GM19043 (cell line): ENCODE data around the gene ENG.
"Not testable (repeated sequence)": the region's sequence is repeated elsewhere in the genome, so short reads cannot be mapped to it uniquely, and the experiment has no call there.

Source experiments
- ATAC-seq: cut with Tn5 transposase; IDR thresholded peaks from one replicate; pipeline ENCODE4 v1.9.1; 2021; ENCODE audit warnings: low read depth; ENCODE audit not compliant: unreplicated experiment

The ENG gene

DNA sequence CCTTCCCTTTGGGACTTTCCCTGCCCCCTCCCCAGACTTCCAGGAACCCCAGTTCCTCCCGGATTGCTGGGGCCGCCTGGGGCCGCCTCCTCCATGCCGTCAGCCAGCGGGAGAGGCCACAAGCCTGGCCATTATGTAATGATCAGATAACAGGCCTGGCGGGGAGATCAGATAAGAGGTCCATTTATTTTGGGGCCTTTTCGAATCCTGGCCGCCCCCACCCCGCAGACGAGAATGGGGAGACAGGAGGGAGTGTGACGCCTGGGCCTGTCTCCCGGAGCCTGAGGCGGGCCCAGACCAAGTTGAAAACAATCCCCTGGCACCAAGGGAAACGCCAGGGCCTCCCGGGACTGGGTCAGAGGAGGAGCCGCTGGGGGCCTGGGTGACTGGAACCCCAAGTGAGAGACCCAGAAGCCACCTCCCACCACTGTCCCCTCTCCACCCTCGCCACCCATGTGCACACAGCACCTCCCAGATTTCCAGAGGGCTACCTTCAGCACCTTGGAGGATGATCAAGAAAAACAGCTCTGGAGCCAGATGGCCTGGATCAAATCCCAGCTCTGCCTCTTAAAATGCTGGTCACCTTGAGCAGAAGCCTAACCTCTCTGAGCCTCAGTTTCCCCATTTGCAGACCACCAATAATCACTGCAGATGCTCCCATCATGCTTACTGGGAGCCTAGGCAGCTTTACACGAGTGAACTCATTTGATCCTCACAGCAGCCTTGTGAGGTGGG, 7.8 kb downstream of the ENG start:
- ATAC-seq = no peak

DNA sequence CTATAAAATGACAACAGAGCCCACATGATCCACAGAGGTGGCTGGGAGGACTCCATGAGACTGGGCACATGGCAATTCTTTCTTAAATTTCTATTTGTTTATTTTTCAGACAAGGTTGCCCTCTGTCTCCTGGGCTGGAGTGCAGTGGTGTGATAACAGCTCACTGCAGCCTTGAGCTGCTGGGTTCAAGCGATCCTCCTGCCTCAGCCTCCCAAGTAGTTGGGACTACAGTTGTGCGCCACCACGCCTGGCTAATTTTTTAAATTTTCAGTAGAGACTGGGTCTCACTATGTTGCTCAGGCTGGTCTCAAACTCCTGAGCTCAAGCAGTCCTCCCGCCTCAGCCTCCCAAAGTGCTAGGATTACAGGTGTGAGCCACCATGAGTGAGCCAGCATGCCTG, 8.8 kb downstream of the ENG start:
- not testable (repeated sequence) for ATAC-seq

DNA sequence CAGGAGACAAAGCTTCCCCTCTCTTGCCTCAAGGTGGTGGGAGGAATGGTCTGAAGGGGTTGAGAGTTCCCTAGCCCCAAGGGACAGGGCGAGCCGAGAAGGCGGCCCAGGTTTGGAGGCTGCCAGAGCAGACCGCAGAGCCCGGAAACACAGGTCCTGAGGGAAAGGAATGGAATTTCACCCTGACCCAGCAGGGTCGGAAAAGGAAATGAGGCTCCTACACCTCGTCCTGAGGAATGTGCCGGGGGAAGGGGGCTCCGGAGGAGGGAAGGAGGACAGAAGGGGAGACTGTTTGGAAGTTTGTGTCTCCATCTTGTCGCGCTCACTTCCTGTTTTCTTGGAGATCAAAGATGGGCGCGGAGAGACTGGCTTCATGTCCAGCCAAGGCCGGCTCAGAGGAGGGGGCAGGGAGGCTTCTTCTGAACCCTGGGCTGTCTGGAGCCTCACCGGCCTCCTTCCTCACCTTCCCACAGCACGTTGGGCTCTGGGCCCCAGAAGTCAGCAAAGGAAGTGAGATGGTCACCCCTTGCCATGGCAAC, 9.6 kb downstream of the ENG start:
- ATAC-seq = no peak

DNA sequence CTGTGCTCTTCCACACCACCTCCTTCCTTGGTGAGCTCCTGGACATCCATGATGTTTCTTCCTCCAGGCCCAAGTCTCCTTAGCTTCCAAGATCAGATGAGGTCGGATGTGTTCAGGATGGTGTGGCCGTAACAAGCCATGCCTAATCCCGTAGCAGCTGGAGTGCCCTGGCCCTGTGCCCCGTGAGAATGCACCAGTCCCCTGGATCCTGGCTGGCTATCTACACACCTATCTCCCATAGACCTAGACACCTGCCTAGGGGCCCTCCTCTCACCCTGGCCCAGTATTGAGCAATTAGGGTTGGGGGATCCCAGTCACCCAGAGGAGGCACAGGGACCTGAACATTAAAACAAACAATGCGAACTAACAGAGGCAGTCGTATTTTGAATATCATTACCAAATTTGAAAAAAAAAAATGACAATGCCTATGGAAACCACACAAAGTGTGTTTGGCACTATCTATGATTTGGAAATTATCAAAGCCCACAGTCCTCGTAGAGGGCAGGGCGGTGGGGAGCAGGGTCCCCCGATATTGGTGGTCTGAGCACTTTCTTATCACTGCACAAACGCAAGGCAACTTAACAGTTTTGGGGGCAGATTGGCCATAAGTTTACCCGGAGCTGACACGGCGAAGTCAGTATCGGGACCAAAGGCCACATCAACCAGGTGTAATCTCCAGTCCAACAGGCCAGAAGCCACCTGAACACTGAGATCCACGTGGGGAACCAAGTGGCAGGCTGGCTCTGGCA, 13.2 kb downstream of the ENG start:
- ATAC-seq = no peak

DNA sequence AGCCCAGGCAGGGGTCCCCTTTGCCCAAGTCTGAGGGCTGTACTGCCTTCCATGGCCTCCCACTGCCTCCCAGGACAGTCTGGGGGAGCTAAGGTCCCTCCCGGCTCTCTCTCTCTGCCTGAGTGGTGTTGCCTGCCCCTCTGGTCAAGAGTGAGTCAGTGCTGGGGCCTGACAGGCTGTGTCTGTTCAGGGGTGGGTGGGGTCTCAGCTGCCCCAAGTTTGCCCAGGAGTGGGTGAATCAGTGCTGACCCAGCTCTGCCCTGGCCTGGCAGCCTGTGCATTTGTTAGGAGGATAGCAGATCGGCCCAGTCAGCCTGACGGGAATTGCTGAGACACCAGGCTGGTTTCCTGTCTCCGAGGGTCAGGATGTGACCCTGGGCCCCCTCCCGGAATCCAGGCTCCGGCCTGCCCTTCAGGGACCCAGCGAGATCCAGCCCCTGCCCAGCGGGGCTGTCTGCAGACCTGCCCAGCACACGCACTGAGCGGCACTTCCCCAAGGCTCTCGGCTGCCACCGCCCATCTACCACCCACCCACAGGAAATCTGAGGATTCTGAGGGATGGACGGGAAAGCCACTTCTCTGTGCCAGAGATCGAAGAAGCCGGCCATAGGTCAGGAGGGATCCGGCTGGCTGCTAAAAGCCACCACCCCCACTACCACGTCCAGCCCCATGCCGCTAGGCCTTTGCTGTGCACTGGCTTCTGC, 15.9 kb downstream of the ENG start:
- ATAC-seq = no peak

DNA sequence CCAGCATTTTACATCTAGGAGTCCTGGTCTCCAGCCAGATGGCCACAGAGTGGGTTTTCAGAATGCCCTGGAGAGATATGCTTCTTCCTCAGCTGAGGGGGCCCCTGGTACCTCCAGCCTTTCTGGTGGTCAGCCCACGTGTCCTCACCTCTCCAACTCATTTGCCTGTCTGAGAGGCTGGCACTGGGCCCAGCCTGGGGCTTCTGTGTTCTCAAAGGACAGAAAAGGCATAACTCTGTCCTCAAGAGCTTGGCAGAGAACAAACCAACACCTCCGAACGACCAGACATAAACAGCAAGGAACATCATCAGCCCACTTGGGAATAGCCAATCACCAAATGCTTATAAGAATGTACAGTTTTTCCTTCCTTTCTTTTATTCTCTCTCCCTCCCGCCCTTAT, 17.1 kb downstream of the ENG start:
- ATAC-seq = no peak

DNA sequence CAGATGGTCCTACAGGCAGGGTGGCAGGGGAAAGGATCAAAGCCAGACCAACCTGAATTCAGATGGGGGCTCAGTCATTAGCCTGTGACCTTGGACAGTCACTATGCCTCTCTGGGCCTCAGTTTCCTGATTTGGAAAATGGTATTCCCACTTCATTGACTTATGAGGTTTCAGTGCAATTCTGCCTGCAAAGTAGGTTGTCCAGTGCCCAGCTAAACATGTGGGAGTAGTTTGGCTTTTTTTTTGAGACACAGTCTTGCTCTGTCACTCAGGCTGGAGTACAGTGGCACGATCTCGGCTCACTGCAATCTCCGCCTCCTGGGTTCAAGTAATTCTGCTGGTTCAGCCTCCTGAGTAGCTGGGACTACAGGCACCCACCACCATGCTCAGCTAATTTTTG, 17.9 kb downstream of the ENG start:
- ATAC-seq = not testable (repeated sequence)

DNA sequence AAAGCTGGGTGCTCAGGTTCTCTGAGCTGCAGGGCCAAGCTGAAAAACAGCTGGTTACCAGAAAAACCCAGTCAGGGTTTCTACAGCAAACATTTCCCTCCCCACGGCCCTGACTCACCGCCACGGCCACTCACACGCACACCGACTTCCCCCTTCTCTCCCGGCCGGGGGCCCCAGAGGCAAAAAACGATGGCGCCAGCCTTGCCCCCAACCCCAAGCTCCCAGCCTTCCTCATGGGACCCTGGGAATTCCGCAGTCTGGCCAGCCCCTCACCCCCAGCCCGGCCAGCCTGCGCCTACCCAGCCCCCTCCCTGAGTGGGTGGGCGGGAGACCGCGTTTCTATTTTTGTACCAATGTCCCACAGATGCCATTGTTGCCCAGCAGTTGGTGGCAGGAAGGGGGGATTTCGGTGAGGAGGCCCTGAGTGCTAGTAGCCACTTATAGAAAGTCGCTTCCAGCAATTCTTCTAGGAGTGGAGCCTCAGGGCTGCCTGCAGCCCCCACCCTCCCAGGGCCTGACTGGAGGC, 18.4 kb downstream of the ENG start:
- no peak for ATAC-seq

DNA sequence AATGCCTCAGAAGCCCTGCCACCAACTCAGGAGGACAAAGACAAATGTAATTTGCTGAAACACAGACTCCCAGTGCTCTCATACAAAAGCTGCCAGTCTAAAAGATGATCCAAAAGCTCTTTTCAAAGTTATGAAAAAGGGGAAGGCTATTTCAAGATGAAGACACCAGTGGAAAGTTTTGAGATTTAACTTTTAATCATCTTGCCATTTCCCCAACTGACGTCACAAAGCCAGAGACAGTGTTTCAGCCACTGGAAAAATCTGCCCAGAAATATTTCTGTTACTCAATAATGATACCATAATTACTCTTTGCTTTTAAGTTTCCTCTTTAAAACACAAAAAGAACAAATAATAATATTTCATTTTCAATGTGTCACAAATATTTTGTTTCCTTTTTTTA, 20.9 kb downstream of the ENG start:
- no peak for ATAC-seq

DNA sequence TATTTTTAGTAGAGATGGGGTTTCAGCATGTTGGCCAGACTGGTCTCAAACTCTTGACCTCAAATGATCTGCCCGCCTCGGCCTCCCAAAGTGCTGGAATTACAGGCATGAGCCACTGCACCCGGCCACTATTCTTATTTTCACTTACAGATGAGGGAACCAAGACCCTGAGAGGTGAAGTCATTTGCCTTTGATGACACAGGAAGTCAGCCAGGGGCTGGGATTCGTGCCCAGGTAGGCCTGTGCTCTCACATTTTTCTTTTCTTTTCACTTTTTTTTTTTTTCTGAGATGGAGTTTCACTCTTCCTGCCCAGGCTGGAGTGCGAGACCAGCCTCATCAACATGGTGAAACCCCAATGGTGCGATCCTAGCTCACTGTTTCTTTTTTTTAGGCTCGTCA, 22.2 kb downstream of the ENG start:
- ATAC-seq = no peak

DNA sequence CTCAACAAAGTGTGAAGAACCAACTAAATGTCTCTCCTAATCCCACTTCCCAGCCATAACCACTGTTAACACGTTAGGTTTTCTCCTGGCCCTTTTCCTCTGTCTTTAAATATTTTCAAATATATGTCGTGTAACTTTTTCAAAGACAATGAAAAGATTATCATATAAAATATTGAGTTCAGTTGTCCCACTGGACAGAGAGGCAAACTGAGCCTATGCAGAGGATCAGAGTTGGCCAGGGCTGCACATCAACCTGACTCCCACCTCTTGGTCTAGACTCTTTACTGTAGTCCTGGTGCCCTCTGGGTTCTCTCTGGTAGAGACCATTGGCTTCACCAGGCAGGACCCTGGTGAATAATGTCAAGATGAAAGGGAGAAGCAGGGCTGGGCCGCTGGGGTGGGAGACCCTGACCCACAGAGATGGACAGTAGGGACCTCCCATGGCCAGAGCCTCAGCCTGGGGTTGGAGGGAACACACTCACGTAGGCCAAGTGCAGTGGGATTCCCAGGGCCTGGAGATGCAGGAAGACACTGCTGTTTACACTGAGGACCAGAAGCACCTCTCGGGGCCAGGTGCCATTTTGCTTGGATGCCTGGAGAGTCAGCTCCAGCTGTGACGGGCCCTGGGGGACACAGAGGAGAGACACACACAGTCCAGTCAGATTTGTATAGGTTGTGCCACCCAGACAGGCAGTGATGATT, 25.1 kb downstream of the ENG start:
- ATAC-seq = no peak

DNA sequence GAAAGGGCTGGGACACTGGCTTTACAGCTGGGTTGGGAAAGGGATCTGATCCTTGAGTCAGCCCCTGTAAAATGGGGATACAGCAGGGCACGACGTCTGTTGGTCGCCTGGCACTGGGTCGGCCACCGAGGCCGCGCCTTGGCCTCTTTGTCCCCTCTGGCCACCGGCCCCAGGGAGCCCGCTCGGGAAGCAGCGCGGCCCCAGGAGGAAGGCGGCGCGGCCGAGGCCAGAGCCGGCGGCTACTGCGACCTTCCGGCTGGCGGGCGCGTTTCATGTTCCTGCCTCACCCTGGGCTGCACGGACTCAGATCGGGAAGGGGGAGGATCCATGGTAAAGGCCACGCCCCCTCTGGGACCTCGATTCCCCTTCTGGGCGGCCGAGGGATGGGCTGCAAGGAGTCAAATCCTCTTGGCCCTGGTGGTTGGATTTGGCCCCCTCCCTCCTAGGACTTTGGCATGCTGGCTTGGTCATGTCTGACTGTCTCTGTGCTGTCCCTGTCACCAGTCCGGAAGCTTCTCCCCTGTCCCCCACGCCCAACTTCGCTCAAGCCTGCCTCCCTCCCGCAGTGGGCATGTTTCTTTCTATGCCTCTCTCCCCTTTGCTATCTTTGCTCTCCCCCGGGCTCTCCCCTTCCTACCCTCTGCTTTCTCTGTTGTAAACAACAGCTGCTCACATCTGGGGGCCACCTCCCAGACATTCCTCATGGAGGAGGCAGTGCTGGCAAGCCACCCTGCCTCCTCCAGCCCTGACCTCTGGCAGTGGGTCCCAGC, 26.0 kb downstream of the ENG start:
- no peak for ATAC-seq

DNA sequence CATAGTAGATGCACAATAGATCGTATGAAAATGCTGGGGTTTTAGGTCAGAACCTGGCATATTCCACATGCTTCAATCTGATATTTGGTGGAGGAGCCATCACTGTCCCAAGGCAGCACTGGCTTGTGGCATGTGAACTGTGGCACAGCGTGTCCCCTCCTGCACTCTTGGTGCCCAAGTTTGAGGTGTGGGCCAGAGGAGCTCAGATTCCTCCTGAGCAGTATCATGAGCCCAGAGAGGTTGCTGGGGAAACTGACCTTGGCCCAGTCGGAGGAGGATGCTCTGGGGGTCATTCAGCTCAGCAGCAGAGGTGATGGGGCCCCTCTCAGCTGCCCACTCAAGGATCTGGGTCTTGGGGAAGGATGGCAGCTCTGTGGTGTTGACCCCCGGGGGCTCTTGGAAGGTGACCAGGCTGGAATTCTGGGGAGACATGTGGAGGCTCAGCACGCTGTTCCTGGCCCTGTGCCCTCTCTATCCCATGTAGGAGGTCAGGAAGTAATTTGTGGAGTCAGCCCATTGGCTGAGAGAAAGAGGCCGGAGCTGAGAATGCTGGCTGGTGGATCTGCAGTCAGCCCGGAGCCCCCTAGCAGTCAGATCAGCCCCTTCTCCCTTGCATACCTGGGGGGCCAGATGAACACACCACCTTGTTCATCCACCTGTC, 28.1 kb downstream of the ENG start:
- ATAC-seq = no peak

DNA sequence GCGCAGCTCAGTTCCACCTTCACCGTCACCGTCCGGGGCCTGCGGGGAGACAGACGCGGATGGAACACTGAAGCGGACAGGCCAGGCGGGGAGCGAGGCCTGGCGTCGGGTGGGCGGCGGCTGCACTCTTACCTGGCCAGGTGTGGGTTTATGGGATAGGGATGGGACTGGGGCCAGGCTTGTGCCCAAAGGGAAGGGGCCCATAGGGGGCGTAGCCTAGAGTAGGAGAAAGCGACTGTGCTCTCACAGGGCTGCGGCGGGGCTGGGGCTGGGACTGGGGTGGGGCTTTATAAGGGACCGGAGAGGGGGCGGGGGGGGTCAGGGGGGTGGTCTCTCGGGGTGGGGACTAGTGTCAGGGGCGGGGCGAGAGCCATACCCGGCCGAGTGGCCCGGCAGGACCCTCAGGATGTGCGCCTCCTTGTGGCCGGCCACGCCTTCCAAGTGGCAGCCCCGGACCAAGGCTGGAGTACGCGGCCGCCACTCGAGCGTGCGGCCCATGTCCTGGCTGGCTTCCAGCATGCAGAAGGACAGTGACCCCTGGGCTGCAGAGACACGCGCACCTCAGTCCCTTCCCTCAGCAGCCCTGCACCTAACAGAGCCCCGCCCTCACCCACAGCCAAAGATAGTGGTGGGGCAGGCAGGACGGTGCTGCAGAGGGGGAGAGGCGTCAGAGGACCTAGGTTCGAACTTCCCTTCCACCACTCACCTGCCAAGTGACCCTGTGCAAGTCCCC, 29.0 kb downstream of the ENG start:
- no peak for ATAC-seq

DNA sequence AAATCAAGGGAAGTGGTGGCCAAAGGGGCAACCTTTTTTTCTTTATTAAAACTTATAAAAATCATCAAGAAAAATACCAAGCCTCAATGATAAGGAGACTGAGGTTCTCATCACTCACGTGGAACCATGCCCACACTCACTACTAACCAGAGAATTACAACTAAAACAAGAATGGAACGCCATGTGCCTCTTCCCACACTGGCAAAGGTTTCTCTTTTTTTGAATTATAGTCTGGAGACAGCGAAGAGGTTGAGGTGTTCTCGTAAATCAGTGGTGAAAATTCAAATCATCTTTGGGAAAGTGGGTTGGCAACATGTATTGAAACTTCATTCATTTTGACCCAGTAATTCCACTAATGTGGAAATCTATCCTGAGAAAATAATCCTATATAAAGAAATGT, 32.4 kb downstream of the ENG start:
- no peak for ATAC-seq

DNA sequence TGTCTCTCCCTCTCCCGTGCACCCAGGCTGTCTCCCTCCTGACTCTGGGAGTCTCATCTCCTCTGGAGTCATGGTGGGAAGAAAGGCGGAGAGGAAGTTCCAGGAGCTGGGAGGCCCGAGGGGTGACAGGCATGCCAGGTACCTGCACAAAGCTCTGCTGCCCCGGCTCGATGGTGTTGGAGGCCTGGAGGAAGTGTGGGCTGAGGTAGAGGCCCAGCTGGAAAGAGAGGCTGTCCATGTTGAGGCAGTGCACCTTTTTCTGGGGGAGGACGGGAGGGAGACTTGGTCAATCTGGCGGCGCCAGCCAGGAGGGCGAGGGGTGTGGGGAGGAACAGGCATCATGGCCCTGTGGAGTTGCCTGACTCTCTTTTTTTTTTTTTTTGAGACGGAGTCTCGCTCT, 35.9 kb downstream of the ENG start:
- ATAC-seq = no peak

DNA sequence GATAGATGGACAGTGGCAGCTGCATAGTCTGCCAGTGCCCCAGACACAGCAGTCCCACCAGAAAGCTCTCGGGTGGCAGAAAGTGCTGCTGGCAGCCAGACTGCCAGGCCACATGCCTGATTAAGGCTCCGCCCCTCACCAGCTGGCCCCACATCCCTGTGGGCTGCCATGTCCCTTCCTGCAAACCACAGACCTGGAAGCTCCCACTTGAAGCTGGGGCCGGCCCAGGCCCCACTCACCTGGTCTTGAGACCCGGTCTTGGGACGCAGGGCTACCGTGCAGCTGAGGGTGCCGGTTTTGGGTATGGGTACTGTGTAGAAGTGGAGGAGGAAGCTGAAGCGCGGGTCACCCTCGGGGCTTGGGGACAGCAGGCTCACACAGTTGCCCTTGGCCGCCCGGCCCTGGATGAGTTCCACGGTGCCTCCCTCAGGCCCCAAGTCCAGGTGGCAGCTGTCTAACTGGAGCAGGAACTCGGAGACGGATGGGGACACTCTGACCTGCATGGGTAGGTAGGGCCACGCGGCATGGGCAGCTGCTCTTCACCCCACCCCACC, 36.5 kb downstream of the ENG start:
- no peak for ATAC-seq

DNA sequence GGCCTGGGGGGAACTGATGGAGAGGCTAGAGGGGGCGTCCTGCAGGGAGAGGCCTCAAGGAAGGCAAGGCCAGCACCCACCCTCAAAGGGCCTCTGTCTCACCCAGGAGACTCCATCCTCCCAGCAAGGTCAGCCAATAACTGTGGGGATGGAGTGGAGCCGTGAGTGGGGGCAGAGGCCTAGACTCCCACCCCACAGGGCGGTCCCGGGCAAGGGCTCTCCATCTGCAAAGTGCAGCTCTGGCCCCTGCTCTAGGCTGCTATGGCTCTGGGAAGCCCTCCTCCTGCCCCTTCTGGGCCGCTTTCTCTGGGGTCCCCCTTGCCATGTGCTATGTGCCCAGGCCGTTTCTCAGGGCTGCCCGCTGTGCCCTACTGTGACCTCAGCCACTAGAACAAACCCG, 37.7 kb downstream of the ENG start:
- ATAC-seq = no peak
